HG03469 (cell line): Measurements from ENCODE around the gene HERC2.
"Not testable (repeated sequence)": the region's sequence is repeated elsewhere in the genome, so short reads cannot be mapped to it uniquely, and the experiment has no call there.

Experiments used
- ATAC-seq: cut with Tn5 transposase; IDR thresholded peaks from one replicate; pipeline ENCODE4 v1.9.1; 2021; ENCODE audit warnings: mild to moderate bottlenecking, moderate library complexity, moderate number of reproducible peaks; ENCODE audit not compliant: unreplicated experiment

The HERC2 gene

DNA sequence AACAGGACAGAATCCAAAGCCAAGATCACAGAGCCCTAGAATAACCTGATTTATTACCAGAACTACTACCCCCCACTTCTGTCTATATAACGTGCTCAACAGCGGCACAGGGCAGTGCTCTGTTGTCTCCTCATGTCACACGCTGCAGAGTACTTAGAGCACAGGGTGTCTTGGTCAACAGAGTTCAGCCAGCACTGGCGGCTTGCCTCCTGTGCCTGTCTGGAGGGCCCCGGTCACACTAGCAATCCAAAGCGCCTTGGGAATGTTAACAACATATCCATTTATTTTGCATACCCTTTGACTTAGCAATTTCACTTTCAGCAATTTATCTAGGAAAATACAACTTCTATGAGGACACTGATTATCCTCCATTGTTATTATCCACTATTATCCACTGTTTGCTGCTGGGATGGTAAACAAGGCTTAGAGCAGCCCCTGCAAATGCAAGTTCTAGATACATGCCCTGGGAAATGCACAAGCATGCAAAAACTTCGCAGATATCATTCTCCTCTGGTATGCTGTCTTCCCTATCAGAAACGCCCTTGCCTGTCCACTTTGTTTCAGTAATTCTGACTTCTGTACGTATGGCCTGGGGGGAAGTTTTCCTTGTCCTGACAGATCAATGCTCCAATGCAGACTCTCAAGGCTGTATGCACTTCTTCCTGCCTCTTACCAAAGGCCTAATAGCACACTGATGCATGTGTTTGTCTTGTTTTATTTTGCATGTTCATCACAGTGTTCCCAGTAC lies 136.7 kb downstream of the HERC2 start:
- ATAC-seq = no peak

DNA sequence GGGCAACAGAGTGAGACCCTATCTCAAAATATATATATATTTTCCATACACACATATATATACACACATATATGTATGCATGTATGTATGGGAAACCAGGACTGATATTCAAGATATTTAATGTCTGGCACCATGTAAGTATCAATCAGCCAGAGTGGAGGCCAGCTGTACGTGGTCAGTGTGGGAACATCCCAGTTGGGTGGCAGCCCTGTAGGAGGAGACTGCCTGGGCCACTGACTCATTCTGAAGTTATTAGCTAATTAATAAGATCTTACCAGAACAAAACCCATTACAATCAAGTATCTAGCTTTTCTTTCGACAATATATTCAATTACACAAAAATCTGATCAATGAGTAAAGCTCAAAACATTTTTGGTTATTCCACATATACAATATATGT lies 137.8 kb downstream of the HERC2 start:
- no peak for ATAC-seq

DNA sequence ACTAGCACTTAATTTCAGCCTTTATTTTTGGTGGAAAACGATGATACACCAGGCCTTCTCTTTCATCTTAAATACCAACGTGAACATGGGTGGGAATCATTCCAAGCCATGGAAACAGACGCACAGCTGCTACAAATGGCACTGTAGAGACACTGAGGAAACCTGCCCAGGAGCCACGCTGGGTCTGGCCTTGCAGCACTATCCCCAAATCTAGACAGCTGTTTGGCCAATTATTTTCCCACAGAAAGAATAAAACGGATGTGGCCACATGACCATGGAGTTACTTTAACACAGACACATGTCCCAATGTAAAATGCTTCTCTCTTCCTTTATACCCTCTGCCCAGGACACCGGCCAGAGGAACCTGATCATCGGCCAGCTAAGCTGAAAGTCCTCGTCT lies 139.2 kb downstream of the HERC2 start:
- no peak for ATAC-seq

DNA sequence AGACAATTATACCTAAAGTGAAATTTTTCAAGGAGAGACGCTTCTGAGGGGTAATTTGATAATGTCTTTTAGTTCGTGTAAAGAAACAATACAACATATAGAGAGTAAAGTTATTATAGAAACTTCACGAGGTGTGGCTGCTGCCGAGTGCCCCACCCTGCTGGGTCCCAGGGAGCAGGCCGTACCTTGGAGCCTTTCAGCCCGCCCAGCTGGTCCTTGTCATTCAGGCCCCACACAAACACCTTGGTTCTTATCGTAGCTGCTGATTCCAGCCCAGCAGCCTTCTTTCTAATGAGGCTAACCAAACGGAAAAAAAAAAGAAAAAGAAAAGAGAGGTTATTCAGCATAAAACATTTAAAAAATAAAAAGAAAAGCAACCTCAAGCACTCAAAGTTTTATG lies 139.8 kb downstream of the HERC2 start:
- no peak for ATAC-seq

DNA sequence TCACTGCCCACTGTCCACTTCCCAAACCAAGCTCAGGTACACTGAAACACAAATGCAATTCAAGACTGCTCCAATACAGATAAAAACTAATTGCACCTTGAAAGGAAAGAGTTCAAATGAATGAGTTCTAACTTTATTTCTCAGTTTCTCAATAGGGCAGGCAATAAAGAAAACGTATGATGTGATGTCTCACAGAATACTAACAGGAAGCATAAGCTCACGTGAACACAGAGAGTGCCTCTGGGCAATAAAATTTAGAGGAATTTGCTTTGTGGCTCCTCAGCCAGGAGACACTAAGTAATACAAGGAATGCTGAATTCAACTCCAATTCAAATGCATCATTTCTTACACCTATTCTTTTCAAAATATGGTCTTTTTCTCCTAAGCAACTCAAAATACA lies 140.6 kb downstream of the HERC2 start:
- ATAC-seq = no peak

DNA sequence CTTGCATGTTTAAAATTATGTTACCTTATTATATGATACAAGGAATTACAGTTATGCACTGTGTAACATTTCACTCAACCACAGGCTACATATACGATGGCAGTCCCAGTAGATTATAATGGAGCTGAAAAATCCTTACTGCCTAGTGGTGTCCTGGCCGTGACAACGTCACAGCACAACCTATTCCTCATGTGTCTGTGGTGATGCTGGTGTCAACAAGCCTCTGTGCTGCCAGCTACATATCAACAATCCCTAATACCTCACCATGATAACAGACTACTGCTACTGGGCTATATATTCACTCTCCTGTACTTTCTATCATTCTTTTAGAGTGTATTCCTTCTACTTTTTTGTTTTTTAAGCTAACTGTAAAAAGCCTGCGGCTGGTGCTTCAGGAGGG lies 142.7 kb downstream of the HERC2 start:
- no peak for ATAC-seq

DNA sequence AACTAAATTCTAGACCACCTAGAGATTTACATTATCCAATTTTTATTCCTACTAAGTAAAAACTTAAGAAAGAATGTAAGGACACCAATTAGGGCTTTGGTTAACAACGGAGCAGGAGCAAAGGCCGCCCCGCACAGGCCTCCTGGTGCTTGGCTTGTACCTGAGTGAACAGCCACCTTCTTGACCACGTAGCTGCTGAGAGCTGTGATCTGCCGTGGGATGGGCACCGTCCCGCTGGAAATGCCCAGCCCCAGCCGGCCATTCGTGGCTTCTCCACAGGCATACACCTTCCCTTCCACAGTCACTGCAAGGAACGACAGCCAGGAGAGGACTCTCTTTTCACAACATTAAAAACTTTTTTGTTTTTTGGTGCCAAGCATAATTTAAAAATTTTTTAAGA lies 143.3 kb downstream of the HERC2 start:
- no peak for ATAC-seq

DNA sequence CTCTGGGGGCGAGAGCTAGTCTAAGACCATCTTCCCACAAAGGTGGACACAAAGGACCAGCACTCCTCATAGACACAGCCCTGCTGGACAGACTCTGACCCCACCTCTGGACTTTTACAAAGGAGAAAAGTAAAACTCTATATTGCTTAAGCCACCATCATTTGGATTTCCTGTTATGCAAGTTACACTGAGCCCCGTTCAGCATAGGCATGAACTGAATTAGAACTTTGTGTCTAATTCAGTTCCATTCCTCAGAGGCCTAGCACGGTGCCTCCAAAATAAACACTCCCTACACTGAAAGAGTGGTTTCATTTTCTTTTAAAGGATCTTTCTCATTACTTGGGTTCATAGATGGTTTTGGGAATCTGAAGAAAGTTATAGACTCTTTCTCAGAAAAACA lies 143.7 kb downstream of the HERC2 start:
- ATAC-seq = no peak

DNA sequence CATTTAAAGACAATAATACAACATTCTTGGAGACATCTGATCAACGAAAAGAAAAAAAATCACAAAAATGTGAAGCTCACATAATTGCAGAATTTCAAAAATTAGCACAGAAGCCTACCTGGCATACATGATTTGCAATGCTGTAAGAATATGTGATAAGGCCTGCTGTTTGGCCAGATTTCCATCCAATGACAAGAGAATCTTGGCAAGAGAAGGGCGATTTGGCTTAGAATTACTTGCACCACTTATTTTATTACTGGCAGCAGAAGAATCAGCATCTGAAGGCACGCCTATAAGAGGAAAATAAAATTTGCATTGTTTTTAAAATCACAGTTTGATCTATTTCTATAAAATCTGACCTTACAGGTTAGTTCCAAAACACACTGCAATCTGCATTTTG lies 152.6 kb downstream of the HERC2 start:
- no peak for ATAC-seq

DNA sequence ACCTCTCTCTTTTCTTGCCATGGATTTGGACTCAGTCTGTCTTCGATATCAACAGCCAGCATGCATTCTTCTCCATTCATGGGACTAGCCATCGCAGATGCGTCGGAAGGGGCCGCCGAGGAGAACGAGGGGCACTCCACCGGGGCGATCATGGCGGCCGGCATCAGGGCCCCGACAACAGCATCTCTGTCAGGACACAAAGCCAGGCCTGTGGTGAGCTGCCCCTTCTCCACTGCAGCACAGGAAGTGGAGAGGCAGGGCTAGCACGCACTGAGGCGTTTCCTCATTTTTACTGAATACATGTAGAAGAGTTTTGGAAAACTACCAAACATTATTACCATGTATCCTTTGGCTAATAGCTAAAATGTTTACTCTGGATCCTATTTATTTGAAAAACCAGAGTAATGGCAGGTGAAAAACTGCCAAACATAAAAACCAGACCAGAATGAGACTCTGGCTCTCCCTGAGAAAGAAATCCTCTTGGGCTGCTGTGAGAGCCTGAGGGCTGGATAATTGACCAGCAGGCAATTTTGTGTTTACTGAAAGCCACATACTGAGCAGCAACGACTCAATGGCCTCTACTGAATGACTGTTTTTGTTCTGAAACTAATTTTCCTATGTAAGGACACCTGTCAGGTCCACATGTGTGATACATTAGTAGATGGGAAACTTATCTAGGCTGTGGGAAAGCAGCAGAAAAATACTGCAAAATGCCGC lies 153.4 kb downstream of the HERC2 start:
- not testable (repeated sequence) for ATAC-seq

DNA sequence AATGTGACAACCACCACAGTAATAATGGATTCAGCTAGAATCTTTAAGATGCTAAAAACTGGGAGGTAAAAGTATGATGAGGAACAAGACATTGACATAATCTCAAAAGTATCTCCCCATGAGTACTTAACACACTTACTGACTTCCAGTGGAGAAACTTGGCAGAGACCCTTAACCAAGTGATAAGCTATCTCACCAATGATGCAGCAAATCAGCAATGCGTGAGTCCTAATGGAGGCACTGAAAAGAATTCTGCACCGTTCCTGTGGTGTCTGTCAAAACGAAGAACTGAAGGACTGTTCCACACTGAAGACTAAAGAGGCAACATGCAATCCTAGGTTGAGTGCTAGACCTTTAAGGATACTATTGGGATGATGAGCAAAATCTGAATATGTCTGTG lies 154.9 kb downstream of the HERC2 start:
- no peak for ATAC-seq

DNA sequence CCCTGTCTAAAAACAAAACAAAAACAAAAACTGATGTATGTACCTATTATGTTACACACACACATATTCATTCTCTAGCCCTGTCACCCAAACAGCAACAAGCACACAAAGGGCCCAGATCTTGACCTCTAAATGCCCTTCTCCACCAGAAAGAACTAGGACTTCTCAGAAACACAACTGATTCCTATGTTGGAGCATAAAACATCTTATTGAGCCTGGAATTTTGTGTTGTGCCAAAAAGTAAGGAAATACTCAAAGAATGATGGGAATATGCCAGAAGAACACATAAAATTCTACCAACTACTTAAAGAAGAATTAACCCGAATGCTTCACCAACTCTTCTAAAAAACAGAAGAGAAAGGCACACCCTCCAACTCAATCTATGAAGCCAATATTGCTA lies 156.2 kb downstream of the HERC2 start:
- ATAC-seq = no peak

DNA sequence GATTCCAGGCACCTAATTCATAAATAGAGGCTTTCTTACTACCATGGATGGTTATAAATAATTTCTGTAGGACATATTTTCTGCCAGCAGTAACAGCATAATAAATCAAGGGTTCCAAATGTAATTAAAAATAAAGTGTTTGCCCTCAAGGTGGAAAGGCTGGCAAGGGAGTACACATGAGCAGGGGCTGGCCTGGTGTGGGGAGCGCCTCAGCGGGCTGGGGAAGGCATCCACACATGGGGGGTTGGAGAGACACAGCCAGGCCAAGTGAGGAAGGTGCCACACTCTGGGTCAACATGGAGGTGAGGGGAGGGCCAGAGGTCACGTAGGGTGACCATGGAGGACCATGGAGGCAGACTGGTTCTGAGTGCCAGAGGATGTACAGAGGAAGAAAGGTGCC lies 157.1 kb downstream of the HERC2 start:
- no peak for ATAC-seq

DNA sequence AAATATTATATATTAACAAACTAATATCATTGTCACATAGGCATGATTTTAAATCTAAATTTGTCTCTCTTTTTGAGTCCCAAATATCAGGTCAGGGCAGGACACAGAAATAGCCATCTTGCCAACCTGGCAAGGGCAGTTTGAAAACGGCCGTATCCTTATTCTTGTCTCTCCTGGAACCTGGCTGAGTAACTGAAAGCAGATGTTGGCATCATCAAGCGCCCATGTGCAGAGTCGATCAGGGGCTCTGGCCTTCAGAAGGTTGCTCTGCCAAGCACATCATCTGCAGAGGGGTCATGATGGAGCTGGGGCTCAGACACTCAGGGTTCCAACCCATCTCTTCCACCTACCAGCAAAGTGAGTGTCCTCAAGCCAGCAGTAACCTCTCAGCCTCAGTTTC lies 167.7 kb downstream of the HERC2 start:
- ATAC-seq = no peak

DNA sequence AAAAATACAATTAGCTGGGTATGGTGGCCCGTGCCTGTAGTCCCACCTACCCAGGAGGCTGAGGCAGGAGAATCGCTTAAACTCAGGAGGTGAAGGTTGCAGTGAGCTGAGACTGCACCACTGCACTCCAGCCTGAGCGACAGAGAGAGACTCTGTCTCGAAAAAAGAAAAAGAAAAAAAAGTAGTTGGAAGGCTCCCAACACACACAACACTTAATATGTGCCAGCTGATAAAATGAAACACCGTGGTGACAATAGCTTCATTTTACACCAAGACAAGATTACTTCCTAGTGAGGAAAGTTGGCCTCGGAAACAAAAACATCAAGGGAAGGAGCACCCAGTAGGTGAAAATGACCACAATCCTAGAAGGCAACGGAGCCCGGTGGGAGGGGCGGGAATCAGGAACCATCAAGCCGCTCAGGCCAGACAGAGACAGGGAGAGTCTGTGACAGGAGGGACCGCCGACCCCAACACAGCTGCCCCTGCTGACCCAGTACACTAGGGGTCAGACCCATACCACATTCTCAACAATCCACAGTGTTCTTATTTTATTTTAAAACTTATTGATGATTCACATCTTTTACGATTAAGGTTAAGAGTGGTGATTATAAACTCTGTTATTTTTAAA lies 168.4 kb downstream of the HERC2 start:
- no peak for ATAC-seq

DNA sequence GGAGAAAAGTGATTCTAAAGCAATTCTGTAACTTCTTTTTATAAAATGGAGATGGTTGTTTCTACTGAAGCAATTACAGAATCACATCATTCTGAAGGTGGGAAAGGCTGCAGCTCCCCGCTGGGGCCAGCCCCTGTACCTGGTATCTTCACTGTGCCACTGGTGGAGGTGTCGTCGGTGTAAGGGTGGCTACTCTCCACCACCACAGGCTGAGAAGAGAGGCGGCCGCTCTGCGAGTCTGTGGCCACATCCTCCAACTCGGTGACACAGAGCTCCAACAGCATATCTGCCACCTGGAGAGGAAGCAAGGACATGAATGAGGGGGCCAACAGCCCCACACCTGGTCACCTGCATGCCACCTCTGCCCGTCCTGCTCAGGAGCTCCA lies 169.4 kb downstream of the HERC2 start:
- not testable (repeated sequence) for ATAC-seq

DNA sequence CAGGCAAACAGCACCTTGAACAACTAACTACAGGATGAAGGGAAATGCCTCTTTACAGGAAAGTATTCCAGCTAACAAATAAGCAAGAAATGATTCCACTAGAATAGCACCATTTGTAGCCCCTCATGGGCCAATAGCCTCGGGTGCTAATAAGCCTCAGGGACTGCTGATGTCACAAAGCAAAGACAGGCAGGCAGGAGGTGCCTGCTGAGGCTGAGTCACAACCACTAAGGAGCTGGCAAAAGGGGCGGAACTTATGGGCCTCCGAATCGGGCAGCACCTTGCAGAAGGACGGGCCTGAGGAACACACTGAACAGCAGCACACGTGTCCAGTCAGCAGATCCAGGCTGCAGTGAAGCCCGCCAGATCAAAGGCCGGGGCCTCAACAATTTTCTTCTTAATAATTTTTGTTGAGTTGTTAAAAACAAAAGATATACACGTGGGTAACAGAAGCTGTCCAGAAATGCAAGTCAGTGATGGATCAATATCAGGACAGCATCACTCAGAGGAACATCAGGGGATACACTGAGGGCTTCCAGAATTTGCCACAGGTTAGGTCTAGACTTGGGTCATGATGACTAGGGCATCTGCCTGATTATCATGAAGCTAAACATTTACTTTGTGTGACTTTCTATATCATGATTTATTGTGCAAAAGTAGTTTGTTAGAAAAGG lies 170.0 kb downstream of the HERC2 start:
- ATAC-seq = not testable (repeated sequence)

DNA sequence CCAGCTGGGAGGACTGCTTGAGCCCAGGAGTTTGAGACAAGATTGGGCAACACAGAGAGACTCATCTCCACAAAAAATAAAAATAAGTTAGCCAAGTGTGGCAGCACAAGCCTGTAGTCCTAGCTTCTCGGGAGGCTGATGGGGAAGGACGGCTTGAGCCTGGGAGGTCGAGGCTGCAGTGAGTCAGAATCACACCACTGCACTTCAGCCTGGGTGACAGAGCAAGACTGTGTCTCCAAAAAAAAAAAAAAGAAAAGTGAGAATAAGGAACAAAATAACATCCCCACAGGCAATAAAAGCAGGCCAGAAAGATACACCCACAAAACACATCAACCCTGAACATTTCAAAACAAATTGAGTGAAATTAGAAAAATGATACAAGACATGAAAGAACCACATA lies 174.2 kb downstream of the HERC2 start:
- no peak for ATAC-seq

DNA sequence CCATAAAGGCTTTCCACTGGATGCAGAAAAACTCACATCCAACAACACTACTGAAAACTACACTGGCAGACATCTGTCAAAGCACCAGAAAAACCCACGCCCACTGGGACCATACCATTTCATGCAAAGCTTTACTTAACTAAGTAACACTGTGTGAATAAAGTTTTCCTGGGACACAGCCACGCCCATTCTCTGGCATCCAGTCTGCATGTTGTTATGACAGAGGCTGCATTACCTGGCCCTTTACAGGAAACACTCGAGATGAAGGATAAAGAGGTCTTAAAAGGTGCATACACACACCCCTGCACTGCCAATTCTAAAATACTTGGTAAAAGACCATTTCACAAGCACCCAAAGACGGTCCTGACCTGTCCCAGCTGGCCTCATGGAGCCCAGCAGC lies 176.6 kb downstream of the HERC2 start:
- ATAC-seq = not testable (repeated sequence)

DNA sequence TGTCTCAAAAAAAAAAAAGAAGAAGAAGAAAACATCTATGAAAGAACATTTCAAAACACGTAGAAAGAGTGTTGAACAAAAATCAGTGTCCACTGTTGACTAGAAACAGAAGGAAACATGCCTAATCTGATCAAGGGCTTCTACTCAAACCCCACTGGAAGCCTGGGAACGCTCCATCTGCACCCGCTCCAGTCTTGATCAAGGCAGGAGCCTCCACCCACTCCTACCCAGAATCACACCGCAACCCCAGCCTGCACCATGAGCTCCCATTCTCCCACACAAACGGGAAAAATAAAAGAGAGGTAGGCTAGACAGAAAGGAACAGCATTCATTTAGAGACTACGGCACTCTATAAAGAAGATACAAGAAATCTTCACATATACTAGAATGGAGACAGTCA lies 181.9 kb downstream of the HERC2 start:
- ATAC-seq = no peak

DNA sequence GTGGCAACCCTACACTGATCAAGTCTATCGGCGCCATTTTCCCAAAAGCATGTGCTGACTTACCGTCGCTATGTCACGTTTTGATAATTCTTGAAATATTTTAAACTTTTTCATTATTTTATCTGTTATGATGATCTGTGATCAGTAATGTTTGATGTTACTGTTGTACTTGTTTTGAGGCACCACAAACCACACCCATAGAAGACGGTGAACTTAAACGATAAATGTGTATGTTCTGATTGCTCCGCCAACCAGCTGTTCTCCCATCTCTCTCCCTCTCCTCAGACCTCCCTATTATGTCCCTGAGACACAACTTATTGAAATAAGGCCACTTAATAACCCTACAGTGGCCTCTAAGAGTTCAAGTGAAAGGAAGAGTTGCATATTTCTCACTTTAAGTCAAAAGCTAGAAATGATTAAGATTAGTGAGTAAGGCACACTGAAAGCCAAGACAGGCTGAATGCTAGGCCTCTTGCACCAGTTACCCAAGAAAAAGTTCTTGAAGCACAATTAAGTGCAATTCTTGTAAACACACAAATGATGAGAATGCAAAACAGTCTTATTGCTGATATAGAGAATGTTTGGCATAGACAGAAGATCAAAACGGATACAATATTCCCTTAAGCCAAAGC lies 184.5 kb downstream of the HERC2 start:
- ATAC-seq = not testable (repeated sequence)
